GM19238 (cell line): ENCODE data around the gene KCTD5.
"Not testable (repeated sequence)": the region's sequence is repeated elsewhere in the genome, so short reads cannot be mapped to it uniquely, and the experiment has no call there.

Experiments
- DNase-seq: peaks from one replicate; pipeline ENCODE4 v3.0.0; 2011; ENCODE audit warnings: low spot score; ENCODE audit not compliant: insufficient read length

KCTD5 gene

DNA sequence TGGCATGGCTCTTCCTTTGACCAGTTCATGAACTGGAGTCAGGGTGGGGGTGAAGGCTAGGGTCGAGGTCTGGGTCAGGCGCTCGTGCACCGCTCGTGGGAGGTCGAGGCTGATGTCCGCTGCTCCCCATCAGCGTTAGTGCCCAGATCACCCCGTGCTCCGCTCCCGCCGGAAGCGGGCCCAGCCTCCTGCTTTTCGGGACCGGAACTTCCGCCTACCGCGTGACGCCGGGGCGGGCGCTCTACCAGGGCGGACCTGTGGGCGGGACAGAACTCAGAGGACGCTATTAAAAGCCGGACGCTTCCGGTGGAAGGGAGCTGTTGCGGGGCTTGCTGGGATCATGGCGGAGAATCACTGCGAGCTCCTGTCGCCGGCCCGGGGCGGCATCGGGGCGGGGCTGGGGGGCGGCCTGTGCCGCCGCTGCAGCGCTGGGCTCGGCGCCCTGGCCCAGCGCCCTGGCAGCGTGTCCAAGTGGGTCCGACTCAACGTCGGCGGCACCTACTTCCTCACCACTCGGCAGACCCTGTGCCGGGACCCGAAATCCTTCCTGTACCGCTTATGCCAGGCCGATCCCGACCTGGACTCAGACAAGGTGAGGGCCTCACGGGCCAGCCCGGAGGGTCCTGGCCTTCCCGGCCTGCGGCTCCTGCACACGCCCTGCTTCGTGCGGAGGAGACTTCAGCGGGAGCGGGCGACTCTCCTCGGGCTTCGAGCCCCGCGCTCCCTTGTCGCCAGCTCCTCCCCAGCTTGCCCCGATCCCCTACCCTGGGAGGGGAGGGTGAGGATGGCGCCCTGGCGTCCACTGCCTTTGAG, at the start of gene KCTD5:
Gene KCTD5, plus strand, starts transcription at position 315 of the 813 bp plus-strand sequence. Its CDS starts 26 bp downstream, at position 341.
- DNase-seq, result peak; percentile 97

GRCh38 chr16:2639071-2639721, 43.1 kb upstream of the KCTD5 start:
- DNase-seq, result not testable (repeated sequence)

- not testable (repeated sequence) for DNase-seq
Measured at GRCh38 chr16:2639722-2640072, 42.6 kb upstream of the KCTD5 start.

DNA sequence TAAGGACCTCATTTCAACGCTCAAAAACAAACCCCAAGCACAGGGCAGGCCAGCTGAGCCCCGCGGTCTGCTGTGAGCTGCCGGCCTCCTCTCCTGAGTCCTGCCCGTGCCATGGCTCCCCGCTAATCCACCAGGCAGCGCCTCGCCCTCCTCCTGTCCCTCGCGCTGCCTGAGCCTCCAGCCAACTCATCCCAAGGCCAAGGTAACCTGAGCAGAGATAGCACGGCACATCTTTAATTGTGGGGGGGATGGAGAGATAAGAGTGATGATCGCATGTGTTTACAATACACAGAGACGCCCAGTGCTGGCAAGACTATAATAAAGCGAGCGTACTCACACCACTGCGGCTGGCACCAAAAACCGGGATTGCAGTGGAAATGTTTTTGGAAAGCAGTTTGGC, 39.8 kb upstream of the KCTD5 start:
- DNase-seq, result not testable (repeated sequence)

DNA sequence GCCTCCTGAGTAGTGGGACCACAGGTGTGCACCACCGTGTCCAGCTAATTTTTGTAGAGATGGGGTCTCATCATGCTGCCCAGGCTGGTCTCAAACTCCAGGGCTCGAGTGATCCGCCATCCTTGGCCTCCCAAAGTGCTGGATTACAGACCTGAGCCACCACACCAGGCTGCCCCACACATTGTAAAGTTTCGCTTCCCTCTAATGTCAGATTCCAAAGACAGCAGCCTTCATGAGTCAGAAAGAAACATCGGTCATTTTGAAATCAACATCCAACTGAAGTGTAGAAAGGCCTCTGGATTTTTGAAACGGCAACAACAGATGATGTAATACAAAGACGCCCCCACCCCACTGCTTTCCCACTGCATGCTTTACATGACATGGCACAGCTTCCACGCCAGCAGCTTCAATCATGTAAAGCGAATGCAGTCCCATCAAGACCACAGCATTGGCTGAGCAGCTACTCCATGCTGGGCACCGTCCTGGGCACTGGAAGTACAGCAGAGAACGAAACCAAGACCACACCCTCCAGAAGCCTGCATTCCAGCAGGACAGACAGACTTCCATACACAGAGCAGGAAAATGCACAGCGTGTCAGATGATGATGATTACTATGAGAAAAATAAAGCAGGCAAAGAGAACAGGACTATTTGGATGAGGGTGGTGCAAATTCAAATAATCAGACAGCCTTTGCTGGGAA, 37.4 kb upstream of the KCTD5 start:
- not testable (repeated sequence) for DNase-seq

GRCh38 chr16:2651268-2651871, 31.0 kb upstream of the KCTD5 start:
- not testable (repeated sequence) for DNase-seq

DNA sequence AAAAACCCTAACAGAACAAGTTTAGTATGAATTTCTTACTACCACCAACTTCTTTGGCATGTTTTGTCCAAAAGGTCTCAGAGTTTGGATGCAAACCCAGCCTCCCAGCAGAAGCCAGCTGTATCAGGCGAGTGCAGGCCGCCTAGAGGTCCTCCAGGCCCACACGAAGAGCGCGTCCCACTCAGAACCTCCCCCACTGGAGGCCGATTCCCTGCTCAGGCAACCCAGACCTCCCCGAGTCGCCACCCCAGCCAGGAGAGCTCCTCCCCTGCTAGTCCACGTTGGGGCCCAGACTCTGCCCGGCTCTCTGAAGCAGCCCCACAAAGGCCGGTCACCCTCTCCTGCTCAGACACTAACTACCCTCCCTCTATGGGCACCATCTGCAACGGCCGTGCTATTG, 28.4 kb upstream of the KCTD5 start:
- not testable (repeated sequence) for DNase-seq

DNA sequence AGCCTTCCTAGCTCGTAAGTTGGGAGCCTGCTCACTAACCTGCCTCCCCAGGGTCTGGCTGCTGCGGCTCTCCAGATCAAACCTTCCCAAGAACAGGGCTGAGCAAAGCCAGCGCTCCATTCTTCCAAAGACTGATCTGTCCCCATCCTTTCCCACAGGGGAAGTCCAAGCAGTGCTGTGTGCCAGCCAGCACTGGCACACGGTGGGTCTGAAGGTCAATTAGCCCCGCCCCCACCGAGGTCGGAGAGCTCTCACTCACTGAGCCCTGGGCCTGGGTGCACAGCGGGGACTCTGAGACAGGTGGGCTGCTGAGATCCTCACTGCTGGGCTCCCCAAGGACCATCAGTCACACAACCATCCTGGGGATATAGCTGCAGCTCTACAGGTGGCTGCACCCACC, 27.4 kb upstream of the KCTD5 start:
- DNase-seq, result not testable (repeated sequence)

DNA sequence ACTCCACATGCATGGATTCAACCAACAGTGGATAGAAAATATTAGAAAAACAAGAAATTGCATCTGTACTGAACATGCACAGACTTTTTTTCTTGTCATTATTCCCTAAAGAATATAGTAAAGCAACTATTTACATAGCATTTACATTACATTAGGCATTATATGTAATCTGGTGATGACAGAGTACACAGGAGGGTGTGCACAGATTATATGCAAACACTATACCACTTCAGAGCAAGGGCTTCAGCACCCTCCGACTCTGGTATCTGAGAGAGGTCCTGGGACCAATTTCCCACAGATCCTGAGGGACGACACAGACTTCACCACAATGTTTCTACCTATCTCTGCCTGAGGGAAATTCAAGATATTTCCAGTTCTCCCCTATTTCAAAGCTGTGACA, 25.3 kb upstream of the KCTD5 start:
- no peak for DNase-seq

GRCh38 chr16:2657803-2658202, 24.5 kb upstream of the KCTD5 start:
- DNase-seq, result not testable (repeated sequence)

DNA sequence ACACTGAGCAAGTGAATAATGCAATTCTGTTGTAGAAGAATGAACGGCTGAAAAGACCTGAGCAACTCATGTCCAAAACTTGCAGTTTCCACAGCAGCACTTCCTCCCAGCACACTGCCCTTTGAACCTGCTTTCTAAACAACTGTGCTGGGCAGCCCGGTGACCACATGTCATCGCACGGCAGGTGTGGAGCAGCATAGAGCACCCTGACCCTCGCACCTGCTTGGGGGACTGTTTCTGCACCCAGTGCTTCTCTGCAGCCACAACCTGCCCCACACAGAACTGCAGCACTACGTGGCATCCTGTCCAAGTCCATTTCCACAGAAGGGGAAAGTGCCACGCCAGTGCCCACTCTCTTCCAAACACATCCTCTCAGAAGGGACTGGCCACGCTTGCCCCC, 22.8 kb upstream of the KCTD5 start:
- not testable (repeated sequence) for DNase-seq

DNA sequence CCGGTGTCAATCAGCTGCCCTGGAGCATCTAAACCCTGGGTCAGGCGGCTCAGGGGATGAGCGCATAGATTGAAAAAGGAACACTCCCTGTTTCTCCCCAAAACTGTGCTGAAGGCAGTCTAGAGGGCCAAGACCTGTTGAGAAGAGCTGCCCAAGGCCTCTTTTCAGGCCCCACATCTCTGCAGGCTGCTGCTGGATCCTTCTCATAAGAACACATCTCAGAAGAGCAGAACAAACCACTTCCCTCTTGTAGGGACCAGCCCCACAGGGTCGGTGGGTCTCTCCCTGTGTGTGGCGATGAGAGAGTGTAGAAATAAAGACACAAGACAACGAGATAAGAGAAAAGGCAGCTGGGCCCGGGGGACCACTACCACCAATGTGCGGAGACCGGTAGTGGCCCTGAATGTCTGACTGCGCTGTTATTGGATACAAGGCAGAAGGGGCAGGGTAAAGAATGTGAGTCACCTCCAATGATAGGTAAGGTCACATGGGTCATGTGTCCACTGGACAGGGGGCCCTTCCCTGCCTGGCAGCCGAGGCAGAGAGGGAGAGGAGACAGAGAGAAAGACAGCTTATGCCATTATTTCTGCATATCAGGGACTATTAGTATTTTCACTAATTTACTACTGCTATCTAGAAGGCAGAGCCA, 22.2 kb upstream of the KCTD5 start:
- DNase-seq, result not testable (repeated sequence)

GRCh38 chr16:2660755-2661373, 21.5 kb upstream of the KCTD5 start:
- not testable (repeated sequence) for DNase-seq

GRCh38 chr16:2663553-2664546, 18.5 kb upstream of the KCTD5 start:
- no peak for DNase-seq

DNA sequence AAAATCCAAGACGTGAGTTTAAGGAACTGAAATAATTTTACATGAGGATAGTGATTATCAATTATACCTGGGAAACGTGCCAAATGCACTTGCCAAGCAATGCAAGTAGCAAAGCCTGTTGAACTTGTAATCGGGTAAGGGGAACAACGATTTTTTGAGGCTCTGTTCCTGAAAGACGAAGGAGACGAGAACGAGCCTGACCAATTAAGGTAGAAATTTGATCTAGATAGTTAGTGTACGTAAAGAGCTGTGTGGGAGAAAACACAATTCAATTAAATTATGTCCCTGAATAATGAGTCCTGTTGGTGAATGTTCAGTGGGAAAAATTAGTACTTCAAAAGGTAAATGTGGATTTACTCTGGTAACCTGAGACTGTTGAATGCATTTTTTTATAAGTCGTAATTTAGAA, 17.7 kb upstream of the KCTD5 start:
- no peak for DNase-seq

- not testable (repeated sequence) for DNase-seq
Measured at GRCh38 chr16:2666671-2667070, 15.7 kb upstream of the KCTD5 start.

DNA sequence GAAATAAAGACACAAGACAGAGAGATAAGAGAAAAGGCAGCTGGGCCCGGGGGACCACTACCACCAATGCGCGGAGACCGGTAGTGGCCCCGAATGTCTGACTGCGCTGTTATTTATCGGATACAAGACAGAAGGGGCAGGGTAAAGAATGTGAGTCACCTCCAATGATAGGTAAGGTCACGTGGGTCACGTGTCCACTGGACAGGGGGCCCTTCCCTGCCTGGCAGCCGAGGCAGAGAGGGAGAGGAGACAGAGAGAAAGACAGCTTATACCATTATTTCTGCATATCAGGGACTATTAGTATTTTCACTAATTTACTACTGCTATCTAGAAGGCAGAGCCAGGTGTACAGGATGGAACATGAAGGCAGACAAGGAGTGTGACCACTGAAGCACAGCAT, 12.7 kb upstream of the KCTD5 start:
- DNase-seq, result not testable (repeated sequence)

- not testable (repeated sequence) for DNase-seq
Measured at GRCh38 chr16:2670017-2670416, 12.3 kb upstream of the KCTD5 start.

- not testable (repeated sequence) for DNase-seq
Measured at GRCh38 chr16:2671193-2671592, 11.1 kb upstream of the KCTD5 start.
